Brain microvascular endothelial cell (primary cell): ENCODE measurements around the gene PRKACB.

Source experiments
- DNase-seq: peaks from one replicate; pipeline ENCODE4 v3.0.0-alpha.2; 2020
- H3K27ac ChIP-seq: fragments of 250-450 bp; sonication (Bioruptor Pico); 2 replicates; pipeline ENCODE4 v1.5.1; 2020; ENCODE audit warnings: mild to moderate bottlenecking, moderate library complexity
- H3K27me3 ChIP-seq: fragments of 250-450 bp; sonication (Bioruptor Pico); replicated peaks from 2 replicates; pipeline ENCODE4 v1.5.1; 2020; ENCODE audit warnings: mild to moderate bottlenecking
- H3K36me3 ChIP-seq: fragments of 250-450 bp; sonication (Bioruptor Pico); replicated peaks from 2 replicates; pipeline ENCODE4 v1.5.1; 2020; ENCODE audit warnings: mild to moderate bottlenecking
- H3K4me3 ChIP-seq: 2 replicates; pipeline ENCODE4 v1.5.1; 2011; ENCODE audit warnings: low read depth, mild to moderate bottlenecking, control low read depth, low read length, moderate library complexity
- in situ Hi-C: cut with HindIII; loops from 2 replicates; pipeline ENCODE4 v1.10.0; 2017; ENCODE audit warnings: low sequenced_read_pairs, low pct_ligation_motif_present
- TF ChIP-seq, protein P1 (sequence below): IDR thresholded peaks from 2 replicates; pipeline ENCODE4 v1.5.1; 2011; ENCODE audit warnings: low read depth, mild to moderate bottlenecking, moderate library complexity, low read length, control low read depth, inconsistent platforms; ENCODE audit errors: missing control alignments

PRKACB gene

DNA sequence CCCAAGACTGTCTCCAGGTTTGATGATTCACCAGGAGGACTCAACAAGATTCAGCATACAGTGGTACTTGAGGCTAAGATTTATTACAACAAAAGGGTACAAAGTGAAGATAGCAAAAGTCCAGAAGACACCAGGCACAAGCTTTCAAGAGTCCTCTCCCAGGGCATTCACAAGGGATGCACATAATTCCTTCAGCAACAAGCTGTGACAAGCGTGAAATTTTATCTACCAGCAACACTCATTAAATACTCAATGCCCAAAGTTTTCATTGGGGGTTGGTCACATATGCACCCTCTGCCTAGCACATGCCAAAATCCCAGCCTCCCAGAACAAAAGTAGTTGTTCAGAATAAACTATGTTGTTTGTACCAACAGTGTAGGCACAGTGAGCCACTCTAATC is 62.3 kb downstream of the PRKACB start:
- no peak overlapping the region for H3K27ac ChIP-seq
- H3K36me3 ChIP-seq: no peaks in the 10 kb centered on the region
- DNase-seq: no peak
- H3K27me3 ChIP-seq: no peaks in the 10 kb centered on the region
- no peak overlapping the region for H3K4me3 ChIP-seq
- TF ChIP-seq, protein P1, sequence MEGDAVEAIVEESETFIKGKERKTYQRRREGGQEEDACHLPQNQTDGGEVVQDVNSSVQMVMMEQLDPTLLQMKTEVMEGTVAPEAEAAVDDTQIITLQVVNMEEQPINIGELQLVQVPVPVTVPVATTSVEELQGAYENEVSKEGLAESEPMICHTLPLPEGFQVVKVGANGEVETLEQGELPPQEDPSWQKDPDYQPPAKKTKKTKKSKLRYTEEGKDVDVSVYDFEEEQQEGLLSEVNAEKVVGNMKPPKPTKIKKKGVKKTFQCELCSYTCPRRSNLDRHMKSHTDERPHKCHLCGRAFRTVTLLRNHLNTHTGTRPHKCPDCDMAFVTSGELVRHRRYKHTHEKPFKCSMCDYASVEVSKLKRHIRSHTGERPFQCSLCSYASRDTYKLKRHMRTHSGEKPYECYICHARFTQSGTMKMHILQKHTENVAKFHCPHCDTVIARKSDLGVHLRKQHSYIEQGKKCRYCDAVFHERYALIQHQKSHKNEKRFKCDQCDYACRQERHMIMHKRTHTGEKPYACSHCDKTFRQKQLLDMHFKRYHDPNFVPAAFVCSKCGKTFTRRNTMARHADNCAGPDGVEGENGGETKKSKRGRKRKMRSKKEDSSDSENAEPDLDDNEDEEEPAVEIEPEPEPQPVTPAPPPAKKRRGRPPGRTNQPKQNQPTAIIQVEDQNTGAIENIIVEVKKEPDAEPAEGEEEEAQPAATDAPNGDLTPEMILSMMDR: no peak
- in situ Hi-C loops: no loop called here

DNA sequence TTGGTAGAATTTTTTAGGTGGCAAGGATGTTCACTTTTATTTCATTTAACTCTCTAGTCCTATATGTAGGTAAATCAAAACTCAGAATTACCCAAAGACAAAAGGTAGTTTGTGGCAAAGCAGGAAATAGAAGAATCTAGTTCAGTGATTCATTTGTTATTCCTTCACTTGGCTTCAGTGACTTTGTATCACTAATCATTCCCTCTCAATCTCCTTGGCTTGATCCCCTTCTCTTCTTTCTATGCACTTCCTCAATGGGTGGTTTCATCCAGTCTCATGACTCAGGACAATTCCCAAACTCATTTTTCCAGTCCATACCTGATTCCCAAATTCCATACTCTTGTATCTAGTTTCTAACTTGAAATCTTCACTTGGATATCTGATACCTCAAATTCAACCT is 64.9 kb downstream of the PRKACB start:
- TF ChIP-seq, protein P1: no peak

DNA sequence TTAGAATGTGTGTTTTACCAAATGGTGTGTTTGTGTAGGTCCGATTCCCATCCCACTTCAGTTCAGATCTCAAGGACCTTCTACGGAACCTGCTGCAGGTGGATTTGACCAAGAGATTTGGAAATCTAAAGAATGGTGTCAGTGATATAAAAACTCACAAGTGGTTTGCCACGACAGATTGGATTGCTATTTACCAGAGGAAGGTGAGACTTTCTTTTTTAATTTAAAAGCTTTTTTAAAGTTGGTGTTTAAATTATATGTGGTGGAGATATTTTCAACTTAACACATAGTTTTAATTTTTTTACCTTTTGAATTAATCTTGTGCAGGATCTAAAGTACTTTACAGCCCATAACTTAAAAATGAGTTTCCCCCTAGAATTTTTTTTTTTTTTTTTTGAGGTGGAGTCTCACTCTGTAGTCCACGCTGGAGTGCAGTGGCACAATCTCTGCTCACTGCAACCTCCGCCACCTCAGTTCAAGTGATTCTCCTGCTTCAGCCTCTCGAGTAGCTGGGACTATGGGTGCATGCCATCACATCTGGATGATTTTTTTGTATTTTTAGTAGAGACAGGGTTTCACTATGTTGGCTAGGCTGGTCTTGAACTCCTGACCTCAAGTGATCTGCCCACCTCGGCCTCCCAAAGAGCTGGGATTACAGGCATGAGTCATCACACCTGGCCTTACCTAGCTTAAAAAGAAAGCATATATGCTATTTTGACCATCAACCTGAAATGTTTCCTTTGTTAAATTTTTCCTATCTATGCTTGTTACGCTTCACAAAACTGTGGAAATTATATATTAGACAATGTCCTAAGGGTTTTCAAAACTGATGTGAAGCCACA is 70.3 kb downstream of the PRKACB start:
- Histone ChIP-seq H3K4me3 (no peak overlapping the region), H3K27me3 (no peaks in the 10 kb centered on the region), H3K36me3 (no peaks in the 10 kb centered on the region), H3K27ac (no peak overlapping the region)
- TF ChIP-seq, protein P1: no peak
- in situ Hi-C loops: no loop called here
- DNase-seq: no peak

More for the DNA sequence above, 64.9 kb downstream of the PRKACB start:
- Histone ChIP-seq H3K4me3 (no peak overlapping the region), H3K27ac (no peak overlapping the region), H3K27me3 (no peaks in the 10 kb centered on the region), H3K36me3 (no peaks in the 10 kb centered on the region)
- DNase-seq: no peak
- in situ Hi-C loops: no loop called here

DNA sequence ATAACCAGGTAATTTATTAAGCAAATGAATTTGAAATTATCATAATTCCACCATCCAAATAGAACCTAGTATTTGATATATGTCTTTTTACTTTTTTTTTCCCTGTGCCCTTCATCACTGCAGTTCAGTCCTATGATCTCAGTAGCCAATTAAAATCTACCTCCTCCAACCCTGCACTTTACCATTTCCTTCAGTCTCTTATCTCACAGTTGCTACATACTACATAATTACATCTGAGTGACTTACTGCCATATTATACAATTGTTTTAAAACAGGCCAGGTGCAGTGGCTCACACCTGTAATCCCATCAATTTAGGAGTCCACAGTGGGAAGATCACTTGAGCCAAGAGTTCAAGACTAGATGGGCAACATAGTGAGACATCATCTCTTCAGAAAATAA is 73.2 kb downstream of the PRKACB start:
- DNase-seq: no peak
- TF ChIP-seq, protein P1: no peak
- in situ Hi-C loops: no loop called here
- H3K36me3 ChIP-seq: no peaks in the 10 kb centered on the region
- no peak overlapping the region for H3K27ac ChIP-seq
- H3K4me3 ChIP-seq: no peak overlapping the region
- no peaks in the 10 kb centered on the region for H3K27me3 ChIP-seq

DNA sequence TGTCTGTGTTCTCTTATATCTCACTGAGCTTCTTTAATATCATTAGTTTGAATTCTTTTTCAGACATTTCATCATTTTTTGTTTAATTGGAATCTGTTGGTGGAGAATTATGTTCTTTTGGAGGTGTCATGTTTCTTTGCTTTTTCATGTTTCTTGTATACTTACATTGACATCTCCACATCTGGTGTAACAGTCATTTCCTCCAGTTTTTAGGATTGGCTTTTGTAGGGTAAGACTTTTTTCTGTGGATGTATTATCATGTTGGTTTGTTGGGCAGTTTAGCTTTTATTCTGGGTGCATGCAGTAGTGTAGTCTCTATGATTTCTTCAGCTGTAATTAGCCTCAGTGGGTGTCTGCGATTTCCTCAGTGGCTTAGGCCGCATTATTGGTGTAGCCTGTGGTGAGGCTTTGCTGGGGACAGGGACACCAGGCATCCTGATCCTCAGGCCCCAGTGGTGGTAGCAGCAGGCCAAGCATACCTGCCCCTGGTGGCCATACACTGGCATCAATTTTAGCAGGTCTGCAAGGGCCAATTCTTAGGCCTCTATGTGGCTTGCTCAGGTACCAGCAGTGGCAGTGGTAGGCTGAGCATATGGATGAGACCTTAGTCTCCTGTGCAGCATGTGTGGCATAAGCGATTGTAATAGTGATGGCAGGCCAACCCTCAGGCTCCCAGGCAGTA is 79.8 kb downstream of the PRKACB start:
- no peaks in the 10 kb centered on the region for H3K36me3 ChIP-seq
- in situ Hi-C loops: no loop called here
- H3K27me3 ChIP-seq: no peaks in the 10 kb centered on the region
- TF ChIP-seq, protein P1: no peak
- no peak overlapping the region for H3K4me3 ChIP-seq
- no peak for DNase-seq
- no peak overlapping the region for H3K27ac ChIP-seq
